ENCODE results near the gene SLC49A3. TPM values are rescaled to one million over a fixed set of nuclear protein-coding genes. Genes with fewer than 3 reads are reported as not detected.

Gene SLC49A3
- total and polyA plus RNA-seq, 2 experiments from 2014 or later = 12.2 to 12.8 TPM

DNA sequence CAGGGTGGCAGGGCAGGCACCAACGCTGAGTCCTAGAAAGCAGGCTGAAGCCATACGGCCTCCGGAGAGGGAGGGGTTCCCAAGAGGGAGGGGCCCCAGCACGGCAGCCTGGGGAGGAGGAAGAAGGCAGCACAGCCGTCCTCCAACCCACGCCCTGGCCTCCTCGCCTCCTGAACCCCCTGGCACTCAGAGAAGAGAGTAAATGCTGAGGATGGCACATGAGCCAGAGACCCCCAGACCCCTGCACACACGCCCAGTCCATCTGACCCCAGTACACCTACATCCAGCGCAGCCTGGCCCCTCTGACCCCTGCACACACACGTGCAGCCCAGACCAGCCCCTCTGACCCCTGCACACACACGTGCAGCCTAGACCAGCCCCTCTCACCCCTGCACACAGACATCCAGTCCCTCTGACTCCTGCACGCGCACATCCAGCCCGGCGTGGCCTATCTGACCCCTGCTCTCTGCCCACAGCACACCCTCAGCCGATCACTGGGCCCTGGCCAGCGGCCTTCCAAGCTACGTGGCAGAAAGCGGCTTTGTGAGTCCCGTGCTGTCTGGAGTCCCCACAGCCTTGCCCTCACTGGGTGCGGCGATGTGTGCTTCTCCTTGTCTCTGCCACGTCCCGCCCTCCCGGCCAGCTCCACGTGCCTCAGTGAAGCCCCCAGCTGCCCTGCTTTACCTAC lies 33.3 kb downstream of the SLC49A3 start:
- H3K9me2 ChIP-seq (replicated peaks; ENCODE audit: insufficient read depth) = no peaks in the 10 kb centered on the region
- H3K9me3 ChIP-seq (ENCODE audit: low read depth) = no peaks in the 10 kb centered on the region
- no peak for DNase-seq (ENCODE audit: low spot score)
- no peaks in the 10 kb centered on the region for H3K79me2 ChIP-seq
- no peaks in the 10 kb centered on the region for H3K27me3 ChIP-seq
- H3K4me3 ChIP-seq = no peak overlapping the region
- TF ChIP-seq, protein P1, sequence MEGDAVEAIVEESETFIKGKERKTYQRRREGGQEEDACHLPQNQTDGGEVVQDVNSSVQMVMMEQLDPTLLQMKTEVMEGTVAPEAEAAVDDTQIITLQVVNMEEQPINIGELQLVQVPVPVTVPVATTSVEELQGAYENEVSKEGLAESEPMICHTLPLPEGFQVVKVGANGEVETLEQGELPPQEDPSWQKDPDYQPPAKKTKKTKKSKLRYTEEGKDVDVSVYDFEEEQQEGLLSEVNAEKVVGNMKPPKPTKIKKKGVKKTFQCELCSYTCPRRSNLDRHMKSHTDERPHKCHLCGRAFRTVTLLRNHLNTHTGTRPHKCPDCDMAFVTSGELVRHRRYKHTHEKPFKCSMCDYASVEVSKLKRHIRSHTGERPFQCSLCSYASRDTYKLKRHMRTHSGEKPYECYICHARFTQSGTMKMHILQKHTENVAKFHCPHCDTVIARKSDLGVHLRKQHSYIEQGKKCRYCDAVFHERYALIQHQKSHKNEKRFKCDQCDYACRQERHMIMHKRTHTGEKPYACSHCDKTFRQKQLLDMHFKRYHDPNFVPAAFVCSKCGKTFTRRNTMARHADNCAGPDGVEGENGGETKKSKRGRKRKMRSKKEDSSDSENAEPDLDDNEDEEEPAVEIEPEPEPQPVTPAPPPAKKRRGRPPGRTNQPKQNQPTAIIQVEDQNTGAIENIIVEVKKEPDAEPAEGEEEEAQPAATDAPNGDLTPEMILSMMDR (IDR thresholded peaks at IDR 0.05; ENCODE audit: poor library complexity) = no peak
- TF ChIP-seq EZH2phosphoT487 (IDR thresholded peaks at IDR 0.05; ENCODE audit: low read depth, severe bottlenecking, unreplicated experiment) (no peak), EZH2 (IDR thresholded peaks at IDR 0.05; ENCODE audit: borderline replicate concordance) (no peak)
- H2AFZ ChIP-seq = no peak overlapping the region
- no peaks in the 10 kb centered on the region for H3K4me1 ChIP-seq (ENCODE audit: insufficient read depth)
- no peak overlapping the region for H3K27ac ChIP-seq
- no peaks in the 10 kb centered on the region for H4K20me1 ChIP-seq (ENCODE audit: insufficient read depth, poor library complexity, severe bottlenecking)
- H3K4me2 ChIP-seq = no peak overlapping the region
- H3K36me3 ChIP-seq (replicated peaks; ENCODE audit: insufficient read depth, low read depth) = no peaks in the 10 kb centered on the region
- WGBS (ENCODE audit: low lambda C conversion rate, missing lambda C conversion rate) = 86% methylated on average over 23 of the region's 26 CpGs

DNA sequence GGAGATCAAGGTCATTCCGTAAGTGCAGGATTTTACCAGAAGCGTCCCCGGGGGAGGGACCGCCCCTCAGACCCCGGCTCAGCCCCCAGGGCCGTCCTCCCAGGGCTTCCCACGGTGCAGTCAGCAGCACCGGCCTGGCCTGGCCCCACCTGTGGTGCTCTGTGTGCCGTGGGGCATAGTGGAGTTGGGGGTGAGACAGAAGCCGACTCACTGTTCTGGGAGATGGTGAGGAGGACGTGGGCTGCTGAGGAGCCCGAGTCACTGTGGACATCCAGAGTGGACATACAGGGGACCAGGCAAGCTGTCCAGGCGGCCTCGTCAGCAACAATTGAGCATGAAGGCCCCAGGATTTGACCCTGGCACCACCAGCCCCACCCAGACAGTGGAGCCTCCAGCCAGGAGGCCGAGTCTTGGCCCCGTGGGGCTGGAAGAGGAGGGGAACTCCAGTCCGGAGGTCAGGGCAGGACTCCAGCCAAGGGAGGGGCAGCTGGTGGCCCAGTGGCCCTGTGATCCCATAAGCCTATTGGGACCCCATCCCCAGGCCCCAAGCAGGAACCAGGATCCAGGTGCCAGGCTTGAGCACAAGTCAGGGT lies 34.0 kb downstream of the SLC49A3 start:
- DNase-seq (ENCODE audit: low spot score) = no peak
- Histone ChIP-seq H3K9me2 (replicated peaks; ENCODE audit: insufficient read depth) (no peaks in the 10 kb centered on the region), H3K27ac (no peak overlapping the region), H2AFZ (no peak overlapping the region), H3K9me3 (ENCODE audit: low read depth) (no peaks in the 10 kb centered on the region), H3K4me3 (no peak overlapping the region), H3K79me2 (no peaks in the 10 kb centered on the region), H3K36me3 (replicated peaks; ENCODE audit: insufficient read depth, low read depth) (no peaks in the 10 kb centered on the region), H3K27me3 (no peaks in the 10 kb centered on the region), H3K4me2 (no peak overlapping the region), H4K20me1 (ENCODE audit: insufficient read depth, poor library complexity, severe bottlenecking) (no peaks in the 10 kb centered on the region), H3K4me1 (ENCODE audit: insufficient read depth) (no peaks in the 10 kb centered on the region)
- TF ChIP-seq EZH2phosphoT487 (IDR thresholded peaks at IDR 0.05; ENCODE audit: low read depth, severe bottlenecking, unreplicated experiment) = no peak
- TF ChIP-seq, protein P1 (IDR thresholded peaks at IDR 0.05; ENCODE audit: poor library complexity) = no peak
- TF ChIP-seq EZH2 (IDR thresholded peaks at IDR 0.05; ENCODE audit: borderline replicate concordance) = no peak
- WGBS (ENCODE audit: low lambda C conversion rate, missing lambda C conversion rate) = 82% methylated on average over 16 of the region's 17 CpGs

DNA sequence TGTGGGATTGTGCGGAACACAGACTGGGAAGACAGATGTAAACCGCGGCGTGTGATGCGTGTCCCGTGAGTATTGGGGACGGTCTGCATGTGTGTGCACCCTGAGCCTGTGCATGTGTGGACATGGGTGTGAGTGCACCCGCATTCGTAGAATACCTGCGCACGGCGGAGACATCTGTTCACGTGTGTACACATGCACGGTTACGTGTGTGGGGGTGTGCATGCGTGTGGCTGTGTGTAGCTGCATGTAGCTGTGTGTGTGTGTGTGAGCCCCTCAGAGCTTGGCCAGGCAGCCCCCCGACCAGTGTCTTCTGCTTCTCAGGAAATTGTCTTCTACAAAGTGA lies 34.5 kb downstream of the SLC49A3 start:
- Histone ChIP-seq H3K27ac (no peak overlapping the region), H3K9me3 (ENCODE audit: low read depth) (no peaks in the 10 kb centered on the region), H3K9me2 (replicated peaks; ENCODE audit: insufficient read depth) (no peaks in the 10 kb centered on the region), H4K20me1 (ENCODE audit: insufficient read depth, poor library complexity, severe bottlenecking) (no peaks in the 10 kb centered on the region), H3K4me2 (no peak overlapping the region), H3K36me3 (replicated peaks; ENCODE audit: insufficient read depth, low read depth) (no peaks in the 10 kb centered on the region), H3K4me1 (ENCODE audit: insufficient read depth) (no peaks in the 10 kb centered on the region), H3K4me3 (no peak overlapping the region), H3K79me2 (no peaks in the 10 kb centered on the region), H2AFZ (no peak overlapping the region), H3K27me3 (no peaks in the 10 kb centered on the region)
- no peak for TF ChIP-seq EZH2 (IDR thresholded peaks at IDR 0.05; ENCODE audit: borderline replicate concordance)
- TF ChIP-seq, protein P1 (IDR thresholded peaks at IDR 0.05; ENCODE audit: poor library complexity) = no peak
- no peak for TF ChIP-seq EZH2phosphoT487 (IDR thresholded peaks at IDR 0.05; ENCODE audit: low read depth, severe bottlenecking, unreplicated experiment)
- WGBS (ENCODE audit: low lambda C conversion rate, missing lambda C conversion rate) = 98% methylated on average over 17 of the region's 17 CpGs
- no peak for DNase-seq (ENCODE audit: low spot score)
